A549 treated with DMSO at 1 μM for 4 hours (cell line): Measurements from ENCODE around the gene UBALD2. TPM values are rescaled to one million over a fixed set of nuclear protein-coding genes. Genes with fewer than 3 reads are reported as not detected.

Source experiments
- total RNA-seq: library from RNA; stranded (reverse); fragments of 200-300 nt; extraction: Qiagen RNA extraction; gene quantifications from 5 replicates; pipeline ENCODE4 v1.2.3, GENCODE V29; 2022; ENCODE audit warnings: low read depth

Gene UBALD2
- 45.3 to 95.6 TPM (median 71.1 TPM) in 5 replicates for total RNA-seq

DNA sequence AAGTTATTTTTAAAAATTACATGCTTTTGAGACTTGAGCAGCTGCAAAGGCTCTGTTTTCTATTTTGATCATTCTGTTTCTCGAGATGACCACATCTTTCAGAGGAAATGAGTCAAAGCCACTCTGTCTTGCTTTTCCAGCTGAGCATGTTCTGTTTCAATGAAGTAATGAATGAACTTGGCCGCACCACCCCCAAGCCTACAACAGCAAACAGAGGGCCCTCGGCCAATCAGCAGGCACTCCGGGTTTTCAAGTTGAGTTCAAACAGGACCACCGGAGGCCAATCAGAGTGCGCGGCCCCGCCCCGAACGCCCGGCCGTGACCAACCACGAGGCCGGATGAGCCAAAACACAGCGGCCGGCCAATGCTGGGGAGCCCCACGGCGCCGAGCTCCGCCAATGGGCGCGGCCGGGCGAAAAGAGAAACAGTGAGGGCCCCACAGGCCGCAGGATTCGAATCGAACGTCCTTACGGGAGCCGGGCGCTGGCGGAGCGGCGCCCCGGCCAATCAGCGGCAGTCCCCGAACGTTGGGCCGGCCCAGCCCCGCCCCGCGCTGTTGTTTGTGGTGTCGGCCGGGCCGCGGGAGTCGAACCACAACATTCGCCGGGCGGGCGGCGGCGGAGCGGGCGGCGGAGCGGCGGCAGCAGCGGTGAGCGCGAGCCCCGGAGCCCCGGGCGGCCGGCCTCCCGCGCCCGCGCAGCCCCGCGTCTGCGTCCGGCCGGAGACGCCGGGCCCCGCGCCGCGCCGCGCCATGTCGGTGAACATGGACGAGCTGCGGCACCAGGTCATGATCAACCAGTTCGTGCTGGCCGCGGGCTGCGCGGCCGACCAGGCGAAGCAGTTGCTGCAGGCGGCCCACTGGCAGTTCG is at the start of gene UBALD2:
Gene UBALD2 (plus strand): TSS at position 594 of the 869 bp plus-strand sequence. CDS start 158 bp downstream, at position 752.

DNA sequence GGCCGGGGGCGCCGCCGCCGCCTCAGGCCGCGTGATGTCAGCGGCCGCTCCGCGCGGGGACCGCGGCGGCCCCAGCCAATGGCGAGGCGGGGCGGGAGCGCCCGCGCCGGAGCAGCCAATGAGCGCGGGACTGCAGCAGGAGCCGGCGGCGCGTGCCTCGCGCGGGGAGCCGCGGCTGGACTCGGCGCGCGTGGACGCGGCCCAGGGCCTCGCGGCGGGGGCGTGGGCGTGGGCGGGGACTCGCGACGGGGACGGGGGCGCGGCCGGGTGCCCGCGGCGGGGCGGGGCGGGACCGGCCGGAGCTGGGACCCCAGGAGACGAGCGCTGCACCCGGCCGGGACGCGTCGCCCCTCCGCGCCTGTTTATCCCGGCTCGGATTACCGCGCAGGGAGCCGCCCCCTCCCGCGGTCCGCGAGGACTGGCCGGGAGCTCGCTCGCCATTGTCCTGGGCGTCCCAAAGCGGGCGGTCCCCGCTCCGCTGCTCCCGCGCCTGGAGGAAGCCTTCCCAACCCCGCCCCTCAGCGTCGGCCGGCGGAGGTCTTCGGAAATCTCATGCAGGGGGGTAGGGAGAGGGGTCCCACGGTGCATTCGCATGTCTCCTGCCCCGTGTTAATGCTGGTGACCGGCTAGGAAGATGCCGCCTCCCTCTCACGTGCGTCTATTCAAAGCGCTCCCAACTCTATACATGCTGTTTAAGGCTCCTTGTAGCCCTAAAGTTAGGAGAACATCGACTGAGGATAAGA is 24.5 kb upstream of the UBALD2 start, which contains the start of gene RNF157:
Gene RNF157 (minus strand): TSS at position 33 of the 743 bp plus-strand sequence. CDS start 253 bp downstream, outside the sequence.

DNA sequence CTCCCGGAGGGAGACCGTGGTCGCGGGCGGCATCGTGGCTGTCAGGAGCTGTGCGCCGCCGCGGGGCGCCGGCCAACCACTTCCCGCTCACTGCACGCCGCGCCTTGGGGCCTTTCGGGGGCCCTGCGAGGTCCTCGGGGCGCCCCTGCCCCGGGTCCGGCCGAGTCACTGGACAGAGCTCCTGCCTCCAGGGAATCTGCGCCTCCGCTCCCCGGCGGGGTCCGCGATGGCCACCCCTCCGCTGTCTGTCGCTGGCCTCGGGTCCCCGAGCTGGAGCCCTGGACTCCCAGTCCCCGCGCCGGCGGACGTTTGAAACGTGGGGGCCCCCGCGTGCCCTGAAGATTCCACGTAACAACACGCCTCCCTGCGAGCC is 42.8 kb downstream of the UBALD2 start, which contains the start of gene QRICH2:
Gene QRICH2 (minus strand): TSS at position 311 of the 373 bp plus-strand sequence. CDS start 278 bp downstream, at position 33.

Other genes starting within 250 kb of the UBALD2 start
- 11.9 to 17.9 TPM (median 14.9 TPM) in 5 replicates for gene EVPL, start 238.0 kb upstream of the UBALD2 start, total RNA-seq
- 73.3 to 89.8 TPM (median 87.8 TPM) in 5 replicates for gene SRP68, start 192.8 kb upstream of the UBALD2 start, total RNA-seq
- 0.22 to 1.6 TPM (median 1.3 TPM) in 5 replicates for gene GALR2, start 190.6 kb upstream of the UBALD2 start, total RNA-seq
- 0.16 to 0.58 TPM (median 0.28 TPM) in 5 replicates for gene ZACN, start 186.2 kb upstream of the UBALD2 start, total RNA-seq
- 60.6 to 75.5 TPM (median 70.4 TPM) in 5 replicates for gene EXOC7, start 161.6 kb upstream of the UBALD2 start, total RNA-seq
- 0.24 to 0.42 TPM (median 0.35 TPM) in 5 replicates for gene FOXJ1, start 124.1 kb upstream of the UBALD2 start, total RNA-seq
- gene RNF157, start 24.9 kb upstream of the UBALD2 start, total RNA-seq: 5.7 to 8.7 TPM (median 6.8 TPM) in 5 replicates
- gene QRICH2, start 42.9 kb downstream of the UBALD2 start, total RNA-seq: 0.69 to 1.8 TPM (median 1.0 TPM) in 5 replicates
- 48.3 to 74.6 TPM (median 65.8 TPM) in 5 replicates for gene PRPSAP1, start 88.6 kb downstream of the UBALD2 start, total RNA-seq
- 50.8 to 65.0 TPM (median 62.2 TPM) in 5 replicates for gene SPHK1, start 119.3 kb downstream of the UBALD2 start, total RNA-seq
- 33.3 to 38.6 TPM (median 37.6 TPM) in 5 replicates for gene UBE2O, start 187.8 kb downstream of the UBALD2 start, total RNA-seq
- gene AANAT, start 202.3 kb downstream of the UBALD2 start, total RNA-seq: 0.21 to 0.41 TPM (median 0.29 TPM) in 4 of 5 replicates, not detected in the other
- 44.6 to 76.6 TPM (median 66.4 TPM) in 5 replicates for gene RHBDF2, start 236.1 kb downstream of the UBALD2 start, total RNA-seq